Measurements from ENCODE around the gene GCG.

The GCG gene

DNA sequence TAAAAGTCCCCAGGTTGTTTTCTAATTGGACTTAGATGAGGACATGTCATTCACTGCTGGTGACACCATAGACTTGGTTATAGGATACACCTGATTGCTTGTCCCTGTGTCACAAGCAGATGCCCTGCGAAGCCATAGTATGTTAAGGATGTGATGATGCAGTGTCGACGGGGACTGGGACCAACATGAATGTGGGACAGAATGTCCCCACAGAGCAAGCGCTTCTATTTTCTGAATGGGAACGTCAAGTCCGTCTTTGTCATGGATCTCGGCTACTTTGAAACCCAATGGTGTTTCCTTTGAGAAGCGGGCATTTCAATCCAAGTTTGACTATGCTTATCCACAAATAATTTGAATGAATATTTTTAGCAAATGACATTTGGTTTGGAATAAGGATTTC is 2.1 kb downstream of the GCG start:
- DNase-seq (ENCODE audit: low read depth in 2 of 2) = no peak

- DNase-seq (ENCODE audit: low read depth in 2 of 2) = no peak
Observed at GRCh38 chr2:162149466-162149865, 2.6 kb downstream of the GCG start.

DNA sequence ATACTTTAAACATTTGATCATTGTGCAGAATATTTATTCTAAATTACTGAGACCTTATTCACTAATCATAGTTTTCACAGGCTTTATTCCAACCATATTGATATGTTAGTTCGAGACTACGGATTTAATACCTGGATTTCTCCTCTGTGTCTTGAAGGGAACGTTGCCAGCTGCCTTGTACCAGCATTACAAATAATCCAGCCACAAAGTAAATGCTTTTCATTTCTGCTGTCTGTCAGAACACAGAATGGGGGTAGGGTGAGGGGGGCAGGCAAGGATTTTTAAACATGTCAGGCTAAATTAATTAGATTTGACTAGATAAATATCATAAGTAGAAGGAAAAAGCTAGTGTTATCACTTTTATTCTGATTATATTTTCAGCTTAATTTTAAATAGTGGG is 3.1 kb downstream of the GCG start:
- no peak for DNase-seq (ENCODE audit: low read depth in 2 of 2)

GRCh38 chr2:162143969-162144368 is 8.1 kb downstream of the GCG start:
- no peak for DNase-seq (ENCODE audit: low read depth in 2 of 2)

DNA sequence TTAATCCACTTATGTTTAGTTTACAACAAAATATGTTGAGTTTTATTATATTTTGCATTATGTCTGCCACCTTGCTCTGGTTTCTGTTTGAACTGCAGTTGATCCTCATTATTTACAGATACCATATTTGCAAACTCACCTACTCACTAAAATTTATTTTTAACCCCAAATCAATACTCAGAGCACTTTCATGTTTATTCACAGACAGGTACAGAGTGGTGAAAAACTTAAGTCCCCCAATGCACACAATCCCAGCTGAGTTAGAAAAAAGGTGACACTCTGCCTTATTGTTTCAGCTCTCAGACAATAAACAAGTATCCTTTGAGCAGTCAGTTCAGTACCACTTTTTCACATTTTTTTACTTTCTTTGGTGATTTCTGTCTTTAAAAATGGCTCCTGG is 13.7 kb downstream of the GCG start:
- DNase-seq (ENCODE audit: low read depth in 2 of 2) = no peak

GRCh38 chr2:162127422-162127821 is 24.6 kb downstream of the GCG start:
- no peak for DNase-seq (ENCODE audit: low read depth in 2 of 2)

DNA sequence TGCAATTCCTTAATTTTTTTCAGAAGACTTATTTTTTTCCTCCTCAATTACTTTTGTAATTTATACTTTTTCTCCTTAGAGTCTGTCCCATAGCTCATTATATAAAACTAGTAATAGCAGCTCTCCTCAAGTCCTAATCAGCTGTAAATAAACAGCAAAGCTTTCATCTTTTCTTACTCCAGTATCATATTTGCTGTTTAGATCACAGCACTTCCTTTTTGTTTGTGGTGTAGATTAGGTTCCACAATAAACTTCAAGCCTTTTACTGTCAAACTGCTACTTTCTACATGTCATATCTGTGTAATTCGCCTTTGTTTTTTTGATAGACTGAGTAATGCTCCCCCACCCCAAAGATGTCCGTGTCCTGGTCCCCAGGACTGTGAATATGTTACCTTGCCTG is 25.5 kb downstream of the GCG start:
- DNase-seq (ENCODE audit: low read depth in 2 of 2) = no peak

- no peak for DNase-seq (ENCODE audit: low read depth in 2 of 2)
Observed at GRCh38 chr2:162126111-162126519, 25.9 kb downstream of the GCG start.

- no peak for DNase-seq (ENCODE audit: low read depth in 2 of 2)
Observed at GRCh38 chr2:162125138-162125537, 26.9 kb downstream of the GCG start.

- no peak for DNase-seq (ENCODE audit: low read depth in 2 of 2)
Observed at GRCh38 chr2:162123806-162124758, 28.0 kb downstream of the GCG start.

DNA sequence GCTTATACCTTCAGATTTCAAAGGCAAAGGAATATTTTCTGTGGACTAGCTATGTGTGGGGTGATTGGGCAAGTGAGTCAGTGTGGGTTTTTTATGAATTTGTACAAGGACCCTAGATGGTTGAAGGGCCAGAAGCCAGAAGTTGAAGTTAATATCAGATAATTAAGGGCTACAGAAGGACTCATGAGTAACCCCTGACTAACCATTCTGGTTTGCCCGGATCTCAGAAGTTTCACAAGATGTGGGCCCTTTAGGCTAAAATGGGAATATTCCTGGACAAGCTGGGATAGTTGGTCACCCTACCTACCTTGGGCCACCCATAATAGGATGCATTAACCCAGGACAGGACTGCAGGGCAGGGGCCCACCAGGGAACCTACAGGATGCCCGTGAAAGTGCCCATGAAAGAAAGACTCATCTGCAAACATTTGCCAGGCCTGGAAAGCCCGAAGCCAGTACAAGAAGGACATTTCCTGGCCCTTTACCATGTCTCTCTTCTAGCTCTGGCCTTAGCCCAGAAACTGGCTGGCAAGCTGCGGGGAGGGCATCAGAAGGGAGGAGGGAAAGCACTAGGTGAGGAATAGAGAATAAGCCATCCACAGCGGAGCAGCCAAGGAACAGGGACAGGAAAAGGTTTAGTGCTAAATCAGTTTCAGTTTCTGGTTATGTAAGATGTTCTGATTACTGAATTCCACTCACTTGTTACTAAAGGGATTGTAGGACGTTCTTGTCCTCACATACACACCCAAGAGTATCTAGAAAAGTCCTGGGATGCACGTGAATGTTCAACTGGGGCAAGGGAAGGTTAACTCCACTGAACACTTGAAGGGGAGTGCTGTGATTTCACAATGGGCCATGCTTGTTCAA is 33.6 kb downstream of the GCG start:
- no peak for DNase-seq (ENCODE audit: low read depth in 2 of 2)

- DNase-seq (ENCODE audit: low read depth in 2 of 2) = no peak
Observed at GRCh38 chr2:162116352-162116751, 35.7 kb downstream of the GCG start.

DNA sequence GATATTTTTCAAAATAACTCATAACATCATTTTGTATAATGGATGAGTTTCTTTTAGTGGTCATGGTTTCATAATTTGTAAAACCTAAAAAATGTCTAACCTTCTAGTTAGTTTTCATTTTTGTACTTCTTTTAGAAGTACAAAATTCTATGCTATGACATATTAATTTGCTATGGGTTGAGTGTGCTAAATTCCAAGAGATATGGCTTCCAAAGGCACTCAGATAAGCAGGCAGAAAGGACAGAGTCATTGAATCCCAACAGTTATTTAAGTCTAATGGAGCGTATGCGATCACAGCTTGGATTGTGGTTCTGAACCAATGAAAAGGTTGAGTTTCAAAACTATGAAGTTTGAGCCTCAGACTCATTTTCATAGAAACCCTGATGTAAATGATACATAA is 37.0 kb downstream of the GCG start:
- DNase-seq (ENCODE audit: low read depth in 2 of 2) = no peak

- no peak for DNase-seq (ENCODE audit: low read depth in 2 of 2)
Observed at GRCh38 chr2:162114271-162114670, 37.8 kb downstream of the GCG start.

- DNase-seq (ENCODE audit: low read depth in 2 of 2) = no peak
Observed at GRCh38 chr2:162113776-162114168, 38.3 kb downstream of the GCG start.

DNA sequence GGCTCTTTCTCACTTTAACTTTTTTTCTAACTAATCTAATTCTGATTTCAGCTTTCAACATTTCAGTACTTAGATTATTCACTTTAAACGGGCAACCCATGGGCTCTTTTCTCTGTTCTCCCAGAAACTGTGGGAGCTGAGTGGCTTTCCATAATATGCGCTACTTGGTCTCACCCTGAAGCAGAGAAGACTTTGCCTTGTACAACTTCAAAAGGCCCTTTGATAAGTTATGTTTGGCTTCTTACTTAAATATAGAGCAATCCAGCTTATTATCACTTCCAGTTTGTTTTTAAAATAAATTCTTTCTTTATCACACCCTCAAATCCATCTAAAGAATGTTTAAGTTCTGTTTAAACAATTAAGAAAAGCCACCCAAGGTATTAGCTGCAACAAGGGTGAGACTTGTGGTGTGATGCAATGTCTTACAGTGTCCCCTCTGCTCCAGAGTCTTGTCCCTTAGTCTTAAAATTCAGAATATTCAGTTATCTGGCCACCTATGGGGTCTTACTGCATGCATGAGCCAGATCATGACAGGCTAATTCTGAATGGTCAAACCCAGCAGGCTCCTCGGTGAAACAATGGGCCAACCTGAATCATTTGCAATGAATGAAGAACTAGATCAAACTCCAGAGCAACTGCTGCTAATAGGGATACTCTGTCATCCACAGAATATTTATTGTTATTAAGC is 38.8 kb downstream of the GCG start:
- no peak for DNase-seq (ENCODE audit: low read depth in 2 of 2)

DNA sequence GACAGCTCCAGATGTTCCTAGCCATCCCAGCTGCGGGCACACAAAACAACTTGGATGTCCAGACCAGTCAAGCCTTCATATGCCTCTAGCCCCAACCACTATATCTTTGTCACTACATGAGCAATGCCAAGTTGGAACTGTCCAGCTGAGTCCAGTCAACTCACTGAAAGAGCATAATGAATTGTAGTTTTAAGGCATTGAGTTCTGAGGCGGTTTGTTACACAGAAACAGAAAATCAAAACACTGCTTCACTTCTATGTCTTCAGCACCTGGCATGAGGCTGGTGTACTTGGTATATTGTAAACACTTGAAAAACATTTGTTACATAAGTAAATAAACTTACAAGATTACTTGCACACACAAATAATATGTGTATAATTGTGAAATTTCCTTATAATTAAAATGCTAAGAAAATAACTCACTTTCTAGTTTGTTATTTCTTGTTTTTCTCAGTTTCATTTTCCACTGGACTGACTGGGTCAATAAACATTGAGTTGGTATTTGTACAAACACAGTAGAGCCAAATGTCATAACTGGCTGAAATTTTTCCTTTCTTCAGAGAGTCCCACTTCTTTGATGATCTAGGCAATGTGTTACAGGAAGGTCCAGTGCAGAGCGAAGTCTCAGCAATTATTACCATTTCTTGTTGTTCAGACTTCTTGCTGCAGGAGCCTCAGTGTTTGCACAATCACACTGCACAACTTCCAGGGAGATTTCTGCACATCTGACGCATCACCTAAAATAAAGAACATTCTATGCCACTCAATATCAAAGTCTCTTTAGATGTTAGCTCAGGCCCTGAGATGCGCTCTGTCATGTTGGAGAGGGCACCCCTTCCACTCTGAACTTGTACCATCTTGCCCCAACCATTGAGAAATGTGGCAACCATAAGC is 39.8 kb downstream of the GCG start:
- no peak for DNase-seq (ENCODE audit: low read depth in 2 of 2)

- DNase-seq (ENCODE audit: low read depth in 2 of 2) = no peak
Observed at GRCh38 chr2:162107361-162107901, 44.6 kb downstream of the GCG start.

- no peak for DNase-seq (ENCODE audit: low read depth in 2 of 2)
Observed at GRCh38 chr2:162106746-162107145, 45.3 kb downstream of the GCG start.

- no peak for DNase-seq (ENCODE audit: low read depth in 2 of 2)
Observed at GRCh38 chr2:162106146-162106551, 45.9 kb downstream of the GCG start.
